GM19025 (cell line): ENCODE data around the gene ABCC1.
"Not testable (repeated sequence)": the region's sequence is repeated elsewhere in the genome, so short reads cannot be mapped to it uniquely, and the experiment has no call there.

Experiments
- ATAC-seq: cut with Tn5 transposase; IDR thresholded peaks from one replicate; pipeline ENCODE4 v1.9.1; 2021; ENCODE audit warnings: mild to moderate bottlenecking, low read depth, moderate library complexity; ENCODE audit not compliant: unreplicated experiment

The ABCC1 gene

GRCh38 chr16:15963307-15963910 is 14.0 kb downstream of the ABCC1 start:
- no peak for ATAC-seq

- ATAC-seq: no peak
These were observed 17.0 kb downstream of the ABCC1 start for GRCh38 chr16:15966420-15966819.

DNA sequence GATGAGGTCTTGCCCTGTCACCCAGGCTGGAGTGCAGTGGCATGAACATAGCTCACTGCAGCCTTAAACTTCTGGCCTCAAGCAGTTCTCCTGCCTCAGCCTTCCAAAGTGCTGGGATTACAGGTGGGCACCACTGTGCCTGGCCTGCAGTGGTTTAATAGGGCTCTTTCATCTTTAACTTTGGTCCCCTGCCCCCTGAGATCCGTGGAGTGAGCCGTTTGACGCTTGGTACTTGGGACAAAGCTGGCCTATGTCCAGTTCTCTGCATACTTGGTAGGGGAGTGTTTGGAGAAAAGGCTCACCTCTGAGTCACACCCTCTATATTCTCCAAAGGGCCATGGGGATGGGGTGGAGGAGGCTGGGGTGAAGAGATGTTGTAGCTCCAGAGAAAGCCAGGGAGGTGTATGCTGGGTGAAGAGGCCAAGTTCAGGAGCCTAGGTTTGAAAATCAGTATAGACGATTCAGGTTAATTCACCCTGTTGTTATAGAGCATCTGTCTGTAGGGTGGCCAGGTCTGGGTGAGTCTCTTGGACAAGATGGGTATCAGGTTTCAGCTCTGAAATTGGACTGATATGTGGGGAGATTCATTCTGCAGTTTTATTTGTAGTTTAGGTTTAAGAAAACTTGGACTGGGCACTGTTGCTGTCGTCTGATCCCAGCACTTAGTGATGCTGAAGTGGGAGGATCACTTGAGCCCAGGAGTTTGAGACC is 17.6 kb downstream of the ABCC1 start:
- ATAC-seq: no peak

- ATAC-seq: no peak
These were observed 18.4 kb downstream of the ABCC1 start for GRCh38 chr16:15967655-15968315.

DNA sequence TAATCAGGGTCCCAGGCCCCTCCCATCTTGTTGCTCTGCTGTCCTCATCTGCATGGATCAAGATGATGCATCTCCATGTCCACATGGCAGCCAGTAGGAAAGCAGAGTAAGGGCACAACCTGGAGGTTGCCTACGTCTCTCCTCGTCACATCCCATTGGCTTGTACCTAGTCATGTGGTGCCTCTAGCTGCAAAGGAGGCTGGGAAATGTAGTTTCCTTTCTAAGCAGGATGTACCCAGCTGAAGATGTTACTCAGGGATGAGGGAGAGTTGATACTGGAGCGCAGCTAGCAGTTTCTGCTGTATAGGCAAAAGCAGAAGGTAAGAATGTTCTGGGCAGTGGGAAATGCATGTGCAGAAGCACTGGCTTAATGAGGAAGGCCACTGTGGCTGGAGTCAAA is 20.8 kb downstream of the ABCC1 start:
- ATAC-seq: no peak

GRCh38 chr16:15970743-15971439 is 21.5 kb downstream of the ABCC1 start:
- no peak for ATAC-seq

DNA sequence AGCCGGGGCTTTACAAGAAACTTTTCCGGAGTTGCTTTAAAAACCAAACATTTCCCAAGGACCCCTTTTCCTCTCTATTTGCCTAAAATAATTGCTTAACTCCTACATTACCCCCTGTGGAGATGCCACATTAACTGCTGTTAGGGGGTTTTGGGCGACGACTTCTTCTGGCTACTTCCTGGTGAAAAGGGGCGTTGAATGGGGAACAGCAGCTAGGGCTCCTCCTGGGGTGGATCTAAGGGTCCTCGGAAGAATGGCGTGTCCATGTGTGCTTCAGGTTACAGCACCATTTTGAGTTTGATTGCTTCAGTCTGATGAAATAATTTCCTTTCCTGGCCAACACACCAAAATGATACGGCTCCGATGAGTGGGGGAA is 22.0 kb downstream of the ABCC1 start:
- ATAC-seq: no peak

DNA sequence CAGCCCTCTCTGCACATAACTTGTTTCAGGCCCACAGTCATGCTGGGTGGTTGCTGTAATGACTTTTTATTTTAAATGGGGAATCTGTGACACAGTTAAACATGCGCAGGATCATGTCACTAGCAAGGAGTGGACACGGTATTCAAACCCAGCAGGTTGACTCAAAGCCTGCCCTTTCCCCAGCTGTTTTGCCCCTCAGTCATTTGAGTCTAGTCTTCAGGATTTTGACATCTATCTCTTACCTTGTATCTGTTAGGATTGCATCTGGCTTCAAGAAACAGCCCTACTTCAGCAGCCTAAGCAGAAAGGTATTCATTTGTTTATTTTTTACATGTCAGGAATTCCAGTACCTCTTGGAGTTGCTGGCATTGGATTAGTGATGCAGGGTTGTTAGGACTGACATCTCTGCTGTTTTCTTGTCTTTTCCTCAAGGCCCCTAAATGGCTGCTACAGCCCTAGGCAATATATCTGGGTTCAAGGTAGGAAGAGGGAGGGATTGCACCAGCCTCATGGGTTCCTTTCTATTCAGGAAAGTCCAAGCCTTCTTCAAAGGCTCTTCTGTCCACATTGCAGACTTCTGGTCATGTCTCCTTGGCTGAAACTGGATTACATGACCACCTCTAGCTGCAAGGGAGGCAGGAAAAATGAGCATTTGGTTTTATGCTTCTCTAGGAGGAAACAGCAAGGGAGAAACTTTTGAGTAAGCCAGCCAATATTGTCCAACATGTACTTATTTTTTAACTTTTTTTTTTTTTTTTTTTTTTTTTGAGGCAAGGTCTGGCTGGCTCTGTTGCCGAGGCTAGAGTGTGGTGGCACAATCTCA is 22.8 kb downstream of the ABCC1 start:
- no peak for ATAC-seq

DNA sequence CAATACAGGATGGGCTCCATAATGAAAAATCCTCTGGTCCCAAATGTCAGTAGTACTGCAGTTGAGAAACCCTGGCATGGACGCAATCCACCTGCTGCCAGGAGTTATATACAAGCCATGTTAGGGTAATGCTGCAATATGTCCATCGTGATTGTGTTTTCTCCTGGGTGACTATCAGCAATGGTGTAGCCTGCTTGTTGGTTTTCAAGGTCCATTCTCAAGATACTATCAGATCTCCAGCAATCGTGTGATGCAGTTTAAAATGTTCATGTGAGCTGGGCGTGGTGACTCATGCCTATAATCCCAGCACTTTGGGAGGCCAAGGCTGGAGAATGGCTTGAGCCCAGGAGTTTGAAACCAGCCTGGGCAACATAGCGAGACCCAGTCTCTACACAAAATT is 24.0 kb downstream of the ABCC1 start:
- ATAC-seq: no peak

GRCh38 chr16:15974057-15974456 is 24.6 kb downstream of the ABCC1 start:
- ATAC-seq: no peak

DNA sequence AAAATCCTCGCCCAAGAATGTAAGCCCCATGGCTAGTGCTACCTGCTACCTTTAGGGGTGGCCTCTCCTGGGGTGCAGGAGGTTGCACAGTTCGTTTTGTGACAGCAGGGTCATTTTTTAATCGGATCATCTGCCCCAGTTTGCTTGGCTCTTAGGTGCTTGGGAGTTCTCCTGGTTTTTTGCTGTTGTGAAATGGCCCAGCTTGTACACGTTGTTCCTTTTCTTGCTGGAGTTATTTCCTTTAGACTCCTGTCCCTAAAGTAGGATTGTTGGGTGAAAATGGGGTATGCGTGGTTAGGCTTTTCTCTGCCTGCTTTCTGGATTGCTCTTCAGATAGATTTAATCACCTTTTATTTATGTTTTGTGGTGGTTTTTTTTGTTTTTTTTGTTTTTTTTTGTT is 25.8 kb downstream of the ABCC1 start:
- no peak for ATAC-seq

GRCh38 chr16:15976225-15976812 is 26.9 kb downstream of the ABCC1 start:
- no peak for ATAC-seq

DNA sequence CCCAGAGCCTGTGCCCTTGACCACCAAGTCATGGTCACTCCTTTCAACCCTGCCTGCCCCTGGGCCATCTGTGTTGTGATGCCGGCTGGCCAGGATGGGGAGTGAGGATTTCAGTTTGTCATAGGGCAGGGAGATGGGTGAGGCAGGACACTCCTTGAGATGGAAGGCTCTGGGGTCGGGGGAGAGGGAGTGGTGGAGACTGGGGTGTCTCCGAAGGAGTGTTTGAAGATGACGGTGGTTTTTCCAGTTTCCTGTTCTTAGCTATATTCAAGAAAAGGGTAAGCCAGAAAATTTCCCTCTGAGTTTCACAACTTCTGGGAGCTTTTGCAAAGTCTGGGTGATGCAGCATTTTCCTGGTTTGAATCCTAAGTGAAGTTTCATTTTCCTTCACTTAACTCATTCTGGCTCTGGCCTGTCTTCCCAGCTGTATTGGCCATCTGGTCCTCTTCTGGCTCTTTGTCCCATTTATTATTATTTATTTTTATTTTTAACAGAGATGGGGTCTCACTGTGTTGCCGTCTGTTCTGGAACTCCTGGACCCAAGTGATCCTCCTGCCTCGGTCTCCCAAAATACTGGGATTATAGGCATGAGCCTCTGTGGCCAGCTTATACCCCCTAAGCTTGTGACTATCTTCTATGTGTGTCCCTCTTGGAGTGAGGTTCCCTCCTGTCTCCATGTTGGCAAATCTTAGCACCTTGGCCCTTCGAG is 27.7 kb downstream of the ABCC1 start:
- ATAC-seq: no peak

- ATAC-seq: no peak
These were observed 30.4 kb downstream of the ABCC1 start for GRCh38 chr16:15979801-15980200.

DNA sequence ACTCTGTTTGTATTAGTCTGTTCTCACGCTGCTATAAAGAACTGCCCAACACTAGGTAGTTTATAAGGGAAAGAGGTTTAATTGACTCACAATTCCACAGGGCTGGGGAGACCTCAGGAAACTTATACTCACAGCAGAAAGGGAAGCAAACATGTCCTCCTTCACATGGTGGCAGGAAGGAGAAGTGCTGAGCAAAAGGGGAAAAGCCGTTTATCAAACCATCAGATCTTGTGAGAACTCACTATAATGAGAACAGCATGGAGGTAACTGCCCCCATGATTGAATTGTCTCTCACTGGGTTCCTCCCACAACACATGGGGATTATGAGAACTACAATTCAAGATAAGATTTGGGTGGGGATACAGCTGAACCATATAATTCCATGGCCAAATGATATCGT is 30.9 kb downstream of the ABCC1 start:
- ATAC-seq: no peak

DNA sequence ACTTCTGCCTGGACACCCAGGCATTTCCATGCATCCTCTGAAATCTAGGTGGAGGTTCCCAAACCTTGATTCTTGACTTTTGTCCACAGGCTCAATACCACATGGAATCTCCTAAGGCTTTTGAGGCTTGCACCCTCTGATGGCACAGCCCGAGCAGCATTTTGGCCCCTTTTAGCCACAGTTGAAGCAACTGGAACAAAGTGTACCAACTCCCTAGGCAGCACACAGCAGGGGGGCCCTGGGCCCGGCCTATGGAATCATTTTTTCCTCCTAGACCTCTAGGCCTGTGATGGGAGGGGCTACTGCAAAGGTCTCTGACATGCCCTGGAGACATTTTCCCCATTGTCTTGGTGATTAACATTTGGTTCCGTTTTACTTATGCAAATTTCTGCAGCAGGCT is 32.0 kb downstream of the ABCC1 start:
- no peak for ATAC-seq

DNA sequence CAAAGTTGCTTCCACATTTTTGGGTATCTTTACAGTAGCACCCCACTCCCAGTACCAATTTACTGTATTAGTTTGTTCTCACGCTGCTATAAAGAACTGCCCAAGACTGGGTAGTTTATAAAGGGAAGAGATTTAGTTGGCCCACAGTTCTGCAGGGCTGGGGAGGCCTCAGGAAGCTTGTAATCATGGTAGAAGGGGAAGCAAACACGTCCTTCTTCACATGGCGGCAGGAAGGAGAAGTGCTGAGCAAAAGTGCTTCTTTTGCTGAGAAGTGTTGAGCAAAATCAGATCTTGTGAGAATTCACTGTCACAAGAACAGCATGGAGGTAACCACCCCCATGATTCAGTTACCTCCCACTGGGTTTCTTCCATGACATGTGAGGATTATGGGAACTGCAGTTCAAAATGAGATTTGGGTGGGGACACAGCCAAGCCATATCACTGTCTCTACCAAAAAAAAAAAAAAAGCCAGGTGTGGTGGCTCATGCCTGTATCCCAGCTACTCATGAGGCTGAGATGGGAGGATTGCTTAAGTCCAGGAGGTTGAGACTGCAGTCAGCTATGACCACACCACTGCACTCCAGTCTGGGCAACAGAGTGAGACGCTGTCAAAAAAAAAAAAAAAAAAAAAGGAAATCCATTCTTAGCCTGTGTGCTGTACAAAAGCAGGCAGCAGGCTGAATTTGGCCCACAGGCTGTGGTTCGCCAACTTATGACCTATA is 32.9 kb downstream of the ABCC1 start:
- ATAC-seq: not testable (repeated sequence)

DNA sequence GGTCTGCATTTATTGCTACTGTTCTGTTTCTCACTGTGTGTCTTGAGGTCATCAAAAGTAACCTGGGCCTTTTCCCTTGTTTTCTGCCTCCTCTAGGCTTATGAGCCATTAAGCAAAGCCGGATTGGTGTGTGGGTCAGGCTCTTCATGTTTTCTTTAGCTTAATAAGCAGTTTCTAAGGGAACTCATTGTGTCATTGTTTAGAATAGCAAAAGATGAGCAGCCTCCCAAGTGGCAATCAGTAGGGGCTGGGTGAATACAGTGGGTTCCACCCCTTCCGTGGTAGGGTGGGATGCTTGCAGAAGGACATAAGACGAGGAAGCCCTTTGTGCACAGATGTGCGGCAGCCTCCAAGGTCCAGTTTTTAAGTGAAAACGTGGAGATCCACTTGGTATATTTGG is 34.5 kb downstream of the ABCC1 start:
- no peak for ATAC-seq

- ATAC-seq: no peak
These were observed 35.7 kb downstream of the ABCC1 start for GRCh38 chr16:15985144-15985543.
